ENCODE results near the gene GPSM1. TPM values are rescaled to one million over a fixed set of nuclear protein-coding genes. Genes with fewer than 3 reads are reported as not detected.

The GPSM1 gene
- polyA plus RNA-seq, 1 of the 3 experiments (the other 2 are of a cell fraction), result 26.7 TPM

DNA sequence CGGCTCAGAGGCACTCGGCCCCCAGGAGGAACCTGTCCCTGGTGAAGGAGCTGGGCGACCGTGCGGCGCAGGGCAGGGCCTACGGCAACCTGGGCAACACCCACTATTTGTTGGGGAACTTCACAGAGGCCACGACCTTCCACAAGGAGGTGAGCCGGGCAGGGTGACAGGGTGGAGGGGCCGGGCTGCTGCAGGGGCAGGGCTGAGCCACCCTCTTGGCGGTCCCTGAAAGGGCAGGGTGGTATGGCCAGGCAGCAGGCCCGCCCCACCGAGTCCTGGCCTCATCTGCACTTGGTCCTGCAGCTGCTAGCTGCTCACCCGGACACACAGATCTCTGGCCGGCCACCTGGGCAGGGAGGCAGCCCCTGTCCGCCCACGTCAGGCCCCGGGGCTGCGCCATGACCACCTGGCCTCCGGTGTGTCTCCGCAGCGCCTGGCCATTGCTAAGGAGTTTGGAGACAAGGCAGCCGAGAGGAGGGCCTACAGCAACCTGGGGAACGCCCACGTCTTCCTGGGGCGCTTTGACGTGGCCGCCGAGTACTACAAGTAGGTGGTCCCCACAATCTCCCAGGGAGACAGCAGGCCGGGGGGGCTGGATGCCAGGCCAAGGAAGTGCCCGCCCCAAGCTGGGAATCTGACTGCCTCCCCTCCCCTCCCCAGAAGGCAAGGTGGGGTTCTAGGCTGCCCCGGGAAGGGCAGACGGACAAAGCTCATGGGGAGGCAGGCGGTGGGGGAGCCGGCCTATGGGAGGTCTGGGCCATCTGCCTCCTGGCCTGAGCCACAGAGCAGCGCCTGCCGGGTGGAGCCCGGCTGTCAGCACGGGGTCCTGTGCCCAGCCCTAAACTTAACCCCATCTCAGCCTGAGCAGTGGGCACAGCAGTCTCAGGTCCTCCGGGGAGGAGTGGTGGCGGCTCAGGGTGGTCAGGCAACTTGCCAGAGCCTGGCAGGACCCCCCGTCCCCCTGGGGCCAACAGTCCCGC, 10.4 kb downstream of the GPSM1 start:
- Histone ChIP-seq H3K27me3 (ENCODE audit: insufficient read depth) (no peaks in the 10 kb centered on the region), H3K27ac (ENCODE audit: low read depth in 2 of 2, low read length in 1 of 2) (no peak overlapping the region), H4K20me1 (ENCODE audit: insufficient read depth) (peaks cover 8% of the 10 kb centered on the region), H3K36me3 (replicated peaks in 1 of 2; ENCODE audit: control insufficient read depth in 1 of 2, insufficient read depth in 2 of 2, low read length in 1 of 2) (peaks cover 0 to 50% of the 10 kb centered on the region in 2 experiments), H3K4me2 (no peak overlapping the region), H3F3A (replicated peaks; ENCODE audit: insufficient read depth) (no peaks in the 10 kb centered on the region), H3K9me3 (no peaks in the 10 kb centered on the region), H3K79me2 (ENCODE audit: insufficient read depth) (peaks cover 7% of the 10 kb centered on the region; the same call in 1 of the 2 replicates), H3K9ac (no peak overlapping the region), H2AFZ (ENCODE audit: low read depth) (no peak overlapping the region), H3K9me2 (no peaks in the 10 kb centered on the region), H3K4me3 (ENCODE audit: low read depth in 2 of 2, low read length in 1 of 2) (no peak overlapping the region), H3K4me1 (ENCODE audit: control insufficient read depth in 1 of 2, insufficient read depth in 2 of 2, low read depth in 1 of 2, low read length in 1 of 2) (no peaks in the 10 kb centered on the region; a peak in 1 of 4 replicates)
- DNase-seq, result no peak
- CTCF ChIA-PET, result interaction anchor here (0.7 to 2.6 kb wide), 6 partner anchors 9 to 26 kb away, joined by 3 to 11 read pairs (median 3); no protein-coding TSS in a partner anchor
- 99% methylated on average over 13 of the region's 43 CpGs for WGBS (ENCODE audit: low lambda C conversion rate)
- POLR2A ChIA-PET, result no interaction called here
- no peak for TF ChIP-seq TAF1 (IDR thresholded peaks at IDR 0.05; ENCODE audit: borderline replicate concordance, low read depth, low read length)

DNA sequence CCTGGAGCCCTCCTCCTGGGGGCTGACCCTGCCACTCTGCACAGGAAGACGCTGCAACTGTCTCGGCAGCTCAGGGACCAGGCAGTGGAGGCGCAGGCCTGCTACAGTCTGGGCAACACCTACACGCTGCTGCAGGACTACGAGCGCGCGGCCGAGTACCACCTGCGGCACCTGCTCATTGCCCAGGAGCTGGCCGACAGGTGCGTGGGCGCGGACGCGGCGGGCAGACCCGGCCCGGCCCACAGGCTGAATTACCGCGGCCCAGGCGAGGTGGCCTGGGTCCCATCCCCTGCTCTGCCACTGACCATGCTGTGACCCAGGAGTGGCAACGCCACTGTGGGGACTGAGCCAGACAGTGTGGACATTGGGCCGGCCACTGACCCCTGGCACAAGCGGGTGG, 11.2 kb downstream of the GPSM1 start:
- no peak overlapping the region for H3K9ac ChIP-seq
- no peaks in the 10 kb centered on the region for H3K27me3 ChIP-seq (ENCODE audit: insufficient read depth)
- no peaks in the 10 kb centered on the region for H3F3A ChIP-seq (replicated peaks; ENCODE audit: insufficient read depth)
- no peaks in the 10 kb centered on the region for H3K9me2 ChIP-seq
- no peaks in the 10 kb centered on the region for H3K9me3 ChIP-seq
- H3K4me2 ChIP-seq, result no peak overlapping the region
- no peak for TF ChIP-seq EZH2phosphoT487 (IDR thresholded peaks at IDR 0.05; ENCODE audit: borderline replicate concordance, low read depth)
- no peak for TF ChIP-seq RAD21 (IDR thresholded peaks at IDR 0.05; ENCODE audit: low read length)
- TF ChIP-seq YY1 (IDR thresholded peaks at IDR 0.05; ENCODE audit: low read depth), result no peak
- no peak for TF ChIP-seq MEF2A (IDR thresholded peaks at IDR 0.05; ENCODE audit: borderline replicate concordance, low read depth)
- no peak for TF ChIP-seq TAF1 (IDR thresholded peaks at IDR 0.05; ENCODE audit: borderline replicate concordance, low read depth, low read length)
- no peak for TF ChIP-seq RFX5 (IDR thresholded peaks at IDR 0.05; ENCODE audit: low read length)
- no peak for TF ChIP-seq REST (IDR thresholded peaks at IDR 0.05; ENCODE audit: low read depth, low read length)
- TF ChIP-seq, protein P1, sequence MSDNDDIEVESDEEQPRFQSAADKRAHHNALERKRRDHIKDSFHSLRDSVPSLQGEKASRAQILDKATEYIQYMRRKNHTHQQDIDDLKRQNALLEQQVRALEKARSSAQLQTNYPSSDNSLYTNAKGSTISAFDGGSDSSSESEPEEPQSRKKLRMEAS (IDR thresholded peaks at IDR 0.05; ENCODE audit: low read depth), result no peak
- TF ChIP-seq POLR2AphosphoS5 (IDR thresholded peaks at IDR 0.05; ENCODE audit: low read depth, low read length), result no peak
- TF ChIP-seq NRF1 (IDR thresholded peaks at IDR 0.05; ENCODE audit: low read depth, low read length), result no peak
- TF ChIP-seq, protein P2, sequence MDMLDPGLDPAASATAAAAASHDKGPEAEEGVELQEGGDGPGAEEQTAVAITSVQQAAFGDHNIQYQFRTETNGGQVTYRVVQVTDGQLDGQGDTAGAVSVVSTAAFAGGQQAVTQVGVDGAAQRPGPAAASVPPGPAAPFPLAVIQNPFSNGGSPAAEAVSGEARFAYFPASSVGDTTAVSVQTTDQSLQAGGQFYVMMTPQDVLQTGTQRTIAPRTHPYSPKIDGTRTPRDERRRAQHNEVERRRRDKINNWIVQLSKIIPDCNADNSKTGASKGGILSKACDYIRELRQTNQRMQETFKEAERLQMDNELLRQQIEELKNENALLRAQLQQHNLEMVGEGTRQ (IDR thresholded peaks at IDR 0.05; ENCODE audit: borderline replicate concordance, low read depth, low read length), result no peak
- TF ChIP-seq RCOR1 (IDR thresholded peaks at IDR 0.05; ENCODE audit: low read length), result no peak
- no peak for TF ChIP-seq FOSL2 (IDR thresholded peaks at IDR 0.05; ENCODE audit: borderline replicate concordance, low read depth)
- TF ChIP-seq SIN3A (IDR thresholded peaks at IDR 0.05; ENCODE audit: borderline replicate concordance, low read depth, low read length), result no peak
- H3K4me3 ChIP-seq (ENCODE audit: low read depth in 2 of 2, low read length in 1 of 2), result no peak overlapping the region
- no peak overlapping the region for H2AFZ ChIP-seq (ENCODE audit: low read depth)
- H3K4me1 ChIP-seq (ENCODE audit: control insufficient read depth in 1 of 2, insufficient read depth in 2 of 2, low read depth in 1 of 2, low read length in 1 of 2), result no peaks in the 10 kb centered on the region; a peak in 1 of 4 replicates
- H3K36me3 ChIP-seq (replicated peaks in 1 of 2; ENCODE audit: control insufficient read depth in 1 of 2, insufficient read depth in 2 of 2, low read length in 1 of 2), result peaks cover 0 to 57% of the 10 kb centered on the region in 2 experiments
- no peak overlapping the region for H3K27ac ChIP-seq (ENCODE audit: low read depth in 2 of 2, low read length in 1 of 2)
- ChIA-PET CTCF (interaction anchor here (0.9 to 2.6 kb wide), 5 partner anchors 8 to 63 kb away, joined by 3 to 11 read pairs (median 7); no protein-coding TSS in a partner anchor), POLR2A (no interaction called here)
- peaks cover 2% of the 10 kb centered on the region; the same call in 1 of the 2 replicates for H4K20me1 ChIP-seq (ENCODE audit: insufficient read depth)
- DNase-seq, result no peak
- no peaks in the 10 kb centered on the region for H3K79me2 ChIP-seq (ENCODE audit: insufficient read depth)
- 100% methylated on average over 7 of the region's 25 CpGs for WGBS (ENCODE audit: low lambda C conversion rate)

All from SK-N-SH (cell line).